Activated CD4-positive, alpha-beta memory T cell treated with anti-CD3 and anti-CD28 coated beads, Interleukin-2, amount 10 ng/mL, durations not matched to agents 7 days and 5 days (primary cell): Measurements from ENCODE around the gene CAD. TPM values are rescaled to one million over a fixed set of nuclear protein-coding genes. Genes with fewer than 3 reads are reported as not detected.

Experiments used
- CTCF ChIA-PET: fragments of 350-600 bp; sonication (Branson Sonifier 250); formaldehyde crosslinking; loops from one replicate; lab custom pipeline; 2021; ENCODE audit warnings: antibody characterized with exemption, inconsistent platforms; lab: Charles Lee
- POLR2A ChIA-PET: fragments of 350-600 bp; sonication (Branson Sonifier 250); formaldehyde crosslinking; loops from one replicate; lab custom pipeline; 2021; ENCODE audit warnings: antibody characterized with exemption; lab: Charles Lee
- DNase-seq: peaks from one replicate; pipeline ENCODE4 v3.0.0-alpha.2; 2020
- H3K27ac Mint-ChIP-seq: one replicate; pipeline ENCODE4 v1.8.0; 2021; ENCODE audit warnings: mild to moderate bottlenecking, mixed read lengths
- H3K27me3 Mint-ChIP-seq: one replicate; pipeline ENCODE4 v1.8.0; 2021; ENCODE audit warnings: mixed read lengths
- H3K36me3 Mint-ChIP-seq: one replicate; pipeline ENCODE4 v1.8.0; 2021; ENCODE audit warnings: low read depth, mixed read lengths
- H3K4me1 Mint-ChIP-seq: one replicate; pipeline ENCODE4 v1.8.0; 2021; ENCODE audit warnings: mixed read lengths
- H3K4me3 Mint-ChIP-seq: one replicate; pipeline ENCODE4 v1.8.0; 2021; ENCODE audit warnings: mild to moderate bottlenecking, mixed read lengths
- H3K9me3 Mint-ChIP-seq: one replicate; pipeline ENCODE4 v1.8.0; 2021; ENCODE audit warnings: mixed read lengths
- total RNA-seq, 2 experiments: library from RNA; stranded (reverse); gene quantifications; one replicate each; pipeline ENCODE4 v1.2.3, GENCODE V29; 2021

CAD gene
- total RNA-seq, 2 experiments from 2014 or later: 39.7 TPM

- peak overlapping the region; percentile 71 for H3K27ac Mint-ChIP-seq
- H3K27me3 Mint-ChIP-seq: no peaks in the 10 kb centered on the region
- DNase-seq: peak; percentile 29
- POLR2A ChIA-PET: interaction anchor here (1.1 kb wide), 1 partner anchor 122 kb away, joined by 3 read pairs; no protein-coding TSS in a partner anchor
- CTCF ChIA-PET: no interaction called here
- H3K4me3 Mint-ChIP-seq: no peak overlapping the region
- H3K9me3 Mint-ChIP-seq: no peaks in the 10 kb centered on the region
- H3K4me1 Mint-ChIP-seq: peaks cover 42% of the 10 kb centered on the region
- peaks cover 39% of the 10 kb centered on the region for H3K36me3 Mint-ChIP-seq
Measured at GRCh38 chr2:27204566-27204965, 12.6 kb upstream of the CAD start.

GRCh38 chr2:27205206-27205605 is 12.0 kb upstream of the CAD start:
- ChIA-PET CTCF (no interaction called here), POLR2A (no interaction called here)
- no peaks in the 10 kb centered on the region for H3K9me3 Mint-ChIP-seq
- no peaks in the 10 kb centered on the region for H3K27me3 Mint-ChIP-seq
- H3K27ac Mint-ChIP-seq: peak overlapping the region; percentile 6
- no peak overlapping the region for H3K4me3 Mint-ChIP-seq
- H3K36me3 Mint-ChIP-seq: peaks cover 39% of the 10 kb centered on the region
- no peak for DNase-seq
- H3K4me1 Mint-ChIP-seq: peaks cover 48% of the 10 kb centered on the region

GRCh38 chr2:27206346-27206745 is 10.8 kb upstream of the CAD start:
- H3K4me3 Mint-ChIP-seq: no peak overlapping the region
- peaks cover 53% of the 10 kb centered on the region for H3K4me1 Mint-ChIP-seq
- H3K27me3 Mint-ChIP-seq: no peaks in the 10 kb centered on the region
- H3K36me3 Mint-ChIP-seq: peaks cover 39% of the 10 kb centered on the region
- POLR2A ChIA-PET: no interaction called here
- H3K9me3 Mint-ChIP-seq: no peaks in the 10 kb centered on the region
- H3K27ac Mint-ChIP-seq: no peak overlapping the region
- CTCF ChIA-PET: no interaction called here
- DNase-seq: no peak

GRCh38 chr2:27208486-27209050 is 8.6 kb upstream of the CAD start:
- no peaks in the 10 kb centered on the region for H3K27me3 Mint-ChIP-seq
- no peak overlapping the region for H3K4me3 Mint-ChIP-seq
- no peak overlapping the region for H3K27ac Mint-ChIP-seq
- CTCF ChIA-PET: no interaction called here
- POLR2A ChIA-PET: no interaction called here
- H3K9me3 Mint-ChIP-seq: no peaks in the 10 kb centered on the region
- DNase-seq: no peak
- peaks cover 31% of the 10 kb centered on the region for H3K36me3 Mint-ChIP-seq
- peaks cover 56% of the 10 kb centered on the region for H3K4me1 Mint-ChIP-seq

- Mint-ChIP-seq H3K27me3 (no peaks in the 10 kb centered on the region), H3K4me1 (peaks cover 52% of the 10 kb centered on the region), H3K36me3 (peaks cover 33% of the 10 kb centered on the region), H3K9me3 (no peaks in the 10 kb centered on the region), H3K27ac (no peak overlapping the region), H3K4me3 (no peak overlapping the region)
- ChIA-PET CTCF (interaction anchor here (0.6 to 1.5 kb wide), 3 partner anchors 40 to 322 kb away, joined by 3 to 4 read pairs (median 3); no protein-coding TSS in a partner anchor), POLR2A (no interaction called here)
- no peak for DNase-seq
Measured at GRCh38 chr2:27209621-27210401, 7.4 kb upstream of the CAD start.

- peak overlapping the region; percentile 84 for H3K4me3 Mint-ChIP-seq
Measured at GRCh38 chr2:27211241-27211942, 5.8 kb upstream of the CAD start.

GRCh38 chr2:27211943-27212625 is 5.1 kb upstream of the CAD start, which contains the start of the genes ATRAID and SLC5A6:
TSS of gene ATRAID (plus strand) at chr2:27212041. CDS start at chr2:27212369, 328 bp downstream.
TSS of gene SLC5A6 (minus strand) at chr2:27212268. CDS start at chr2:27207650, 4,618 bp downstream.
- H3K36me3 Mint-ChIP-seq: peaks cover 34% of the 10 kb centered on the region
- POLR2A ChIA-PET: interaction anchor here (0.7 to 3.2 kb wide), 15 partner anchors 8 to 452 kb away, joined by 3 to 17 read pairs (median 4); partner anchors contain the start of genes ABHD1, AGBL5, MPV17 and OST4
- H3K4me1 Mint-ChIP-seq: peaks cover 50% of the 10 kb centered on the region

More at GRCh38 chr2:27211241-27211942, 5.8 kb upstream of the CAD start:
- ChIA-PET CTCF (interaction anchor here (1.0 to 2.3 kb wide), 4 partner anchors 9 to 124 kb away, joined by 3 to 7 read pairs (median 5); partner anchors contain the start of gene KHK), POLR2A (interaction anchor here (0.7 to 3.2 kb wide), 12 partner anchors 8 to 453 kb away, joined by 3 to 17 read pairs (median 4); partner anchors contain the start of genes ABHD1, AGBL5, OST4 and PREB)
- no peaks in the 10 kb centered on the region for H3K9me3 Mint-ChIP-seq
- H3K27me3 Mint-ChIP-seq: no peaks in the 10 kb centered on the region
- peaks cover 45% of the 10 kb centered on the region for H3K4me1 Mint-ChIP-seq
- no peak for DNase-seq
- H3K36me3 Mint-ChIP-seq: peaks cover 34% of the 10 kb centered on the region
- peak overlapping the region; percentile 71 for H3K27ac Mint-ChIP-seq

GRCh38 chr2:27212626-27213471 is 4.3 kb upstream of the CAD start:
- DNase-seq: peak; percentile 59
- Mint-ChIP-seq H3K4me1 (peaks cover 54% of the 10 kb centered on the region), H3K36me3 (peaks cover 35% of the 10 kb centered on the region), H3K27ac (peak overlapping the region; percentile 96), H3K9me3 (no peaks in the 10 kb centered on the region), H3K27me3 (no peaks in the 10 kb centered on the region), H3K4me3 (peak overlapping the region; percentile 96)
- ChIA-PET POLR2A (interaction anchor here (0.7 to 3.2 kb wide), 13 partner anchors 8 to 180 kb away, joined by 3 to 17 read pairs (median 4); partner anchors contain the start of genes ABHD1, AGBL5, MPV17 and OST4), CTCF (interaction anchor here (1.2 to 2.3 kb wide), 4 partner anchors 67 to 125 kb away, joined by 3 to 7 read pairs (median 4); partner anchors contain the start of gene KHK)

More at GRCh38 chr2:27211943-27212625, 5.1 kb upstream of the CAD start, which contains the start of the genes ATRAID and SLC5A6:
- Mint-ChIP-seq H3K27ac (peak within 1 kb of the TSS; percentile 96), H3K27me3 (no peaks in the 10 kb centered on the region), H3K9me3 (no peaks in the 10 kb centered on the region), H3K4me3 (peak within 1 kb of the TSS; percentile 96)
- CTCF ChIA-PET: interaction anchor here (1.3 to 2.3 kb wide), 3 partner anchors 68 to 125 kb away, joined by 3 to 7 read pairs (median 6); partner anchors contain the start of gene KHK
- peak; percentile 92 for DNase-seq

GRCh38 chr2:27214941-27215340 is 2.2 kb upstream of the CAD start:
- CTCF ChIA-PET: no interaction called here
- peaks cover 57% of the 10 kb centered on the region for H3K4me1 Mint-ChIP-seq
- peaks cover 41% of the 10 kb centered on the region for H3K36me3 Mint-ChIP-seq

GRCh38 chr2:27216416-27217137 is 592 bp upstream of the CAD start:
- peaks cover 58% of the 10 kb centered on the region for H3K4me1 Mint-ChIP-seq
- no peaks in the 10 kb centered on the region for H3K9me3 Mint-ChIP-seq
- DNase-seq: no peak
- no peaks in the 10 kb centered on the region for H3K27me3 Mint-ChIP-seq
- H3K4me3 Mint-ChIP-seq: peak overlapping the region; percentile 93
- ChIA-PET POLR2A (interaction anchor here (0.7 to 1.5 kb wide), 6 partner anchors 13 to 212 kb away, joined by 3 to 4 read pairs (median 3); partner anchors contain the start of genes AGBL5, NRBP1 and TRIM54), CTCF (no interaction called here)
- peaks cover 54% of the 10 kb centered on the region for H3K36me3 Mint-ChIP-seq
- peak overlapping the region; percentile 88 for H3K27ac Mint-ChIP-seq

More at GRCh38 chr2:27214941-27215340, 2.2 kb upstream of the CAD start:
- DNase-seq: no peak
- POLR2A ChIA-PET: no interaction called here
- Mint-ChIP-seq H3K27ac (no peak overlapping the region), H3K4me3 (no peak overlapping the region), H3K27me3 (no peaks in the 10 kb centered on the region), H3K9me3 (no peaks in the 10 kb centered on the region)
